Kasumi-1 (cell line): Measurements from ENCODE around the gene SLAMF1.
"Not testable (repeated sequence)": the region's sequence is repeated elsewhere in the genome, so short reads cannot be mapped to it uniquely, and the experiment has no call there.

Experiments
- DNase-seq, 2 experiments: peaks; one replicate each; lab custom pipeline; 2025; lab: John Stamatoyannopoulos, UW

SLAMF1 gene

DNA sequence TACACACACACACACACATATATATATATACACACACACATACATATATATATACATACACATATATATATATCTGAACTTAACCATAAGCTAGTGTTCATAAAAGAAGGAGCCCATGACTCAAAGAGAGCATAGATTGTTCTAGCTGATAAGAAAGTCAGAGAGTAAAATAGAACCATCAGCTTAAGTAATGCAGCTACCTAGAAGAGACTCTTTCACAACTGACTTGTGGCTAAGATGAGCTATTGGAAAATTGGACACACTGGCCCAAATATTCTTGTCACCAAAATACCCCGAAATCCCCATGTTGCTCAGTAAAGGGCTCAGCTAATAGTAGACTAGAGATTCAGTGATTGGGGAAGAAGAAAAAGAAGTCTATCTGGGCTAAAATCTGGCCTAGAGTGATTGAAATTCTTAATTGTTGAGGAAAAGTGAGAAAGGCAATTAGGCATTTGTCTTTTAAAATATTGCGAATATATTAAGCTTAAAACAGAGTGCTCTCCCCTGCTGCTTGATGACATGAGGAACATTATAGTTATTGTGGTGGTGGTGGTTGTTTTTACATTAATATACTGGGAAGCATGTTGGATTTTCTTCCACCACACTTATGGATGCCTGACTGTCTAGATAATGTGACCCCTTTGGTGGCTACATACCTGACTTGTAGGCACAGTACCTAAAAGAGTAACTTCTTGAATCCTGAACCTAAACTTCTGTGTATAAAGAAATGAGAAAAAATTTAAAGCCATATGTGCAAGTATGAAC, 6.3 kb downstream of the SLAMF1 start:
- DNase-seq, result no peak

DNA sequence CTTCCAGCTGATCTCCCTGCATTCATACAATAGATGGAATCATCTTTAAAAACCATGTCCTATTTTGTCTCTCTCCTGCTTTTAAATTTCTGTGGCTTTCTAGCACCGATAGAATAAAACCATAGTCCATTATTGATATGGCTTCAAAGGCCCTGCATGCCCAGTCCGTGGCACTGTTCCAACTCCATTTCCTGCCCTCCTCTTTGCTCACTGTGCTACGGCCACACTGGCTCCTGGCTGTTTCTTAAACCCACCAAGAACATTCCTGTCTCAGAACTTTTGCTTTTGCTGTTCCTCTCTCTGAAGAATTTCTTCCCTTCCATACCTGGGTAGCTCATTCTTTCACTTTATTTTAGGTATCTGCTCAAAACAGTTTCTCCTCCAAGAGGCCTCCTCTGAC, 7.2 kb downstream of the SLAMF1 start:
- no peak for DNase-seq

DNA sequence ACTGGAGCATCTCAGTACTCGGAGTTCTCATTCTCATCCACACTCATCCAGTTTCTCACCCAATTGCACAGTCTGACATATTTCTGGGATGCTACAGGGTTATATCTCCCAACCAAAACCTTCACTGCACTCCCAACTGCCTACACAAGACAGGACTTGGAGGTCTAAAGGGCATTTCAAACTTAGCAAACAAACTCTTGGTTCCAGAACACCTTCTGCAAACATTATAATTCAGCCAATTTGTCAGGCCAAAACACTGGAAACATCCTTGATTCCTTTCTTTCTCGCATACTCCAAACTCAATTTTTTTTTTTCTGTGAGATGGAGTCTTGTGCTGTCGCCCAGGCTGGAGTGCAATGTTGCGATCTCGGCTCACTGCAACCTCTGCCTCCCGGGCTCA, 7.9 kb downstream of the SLAMF1 start:
- DNase-seq, result peak; percentile 58 to 71

DNA sequence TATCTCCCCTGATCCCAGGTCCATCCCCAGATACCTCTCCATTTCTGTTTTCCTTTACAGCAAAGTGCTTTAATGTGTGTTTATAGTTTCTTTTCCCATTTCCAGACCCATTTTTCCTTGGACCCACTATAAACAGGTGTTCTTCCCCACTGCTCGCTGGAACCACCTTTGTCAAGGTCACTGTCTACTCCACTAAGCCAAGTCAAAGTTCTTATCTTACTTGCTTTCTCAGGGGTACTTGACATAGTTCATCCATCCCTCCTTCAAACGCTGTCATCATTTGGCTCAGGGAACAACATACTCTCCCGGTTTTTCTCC, 8.3 kb downstream of the SLAMF1 start:
- DNase-seq, result no peak

DNA sequence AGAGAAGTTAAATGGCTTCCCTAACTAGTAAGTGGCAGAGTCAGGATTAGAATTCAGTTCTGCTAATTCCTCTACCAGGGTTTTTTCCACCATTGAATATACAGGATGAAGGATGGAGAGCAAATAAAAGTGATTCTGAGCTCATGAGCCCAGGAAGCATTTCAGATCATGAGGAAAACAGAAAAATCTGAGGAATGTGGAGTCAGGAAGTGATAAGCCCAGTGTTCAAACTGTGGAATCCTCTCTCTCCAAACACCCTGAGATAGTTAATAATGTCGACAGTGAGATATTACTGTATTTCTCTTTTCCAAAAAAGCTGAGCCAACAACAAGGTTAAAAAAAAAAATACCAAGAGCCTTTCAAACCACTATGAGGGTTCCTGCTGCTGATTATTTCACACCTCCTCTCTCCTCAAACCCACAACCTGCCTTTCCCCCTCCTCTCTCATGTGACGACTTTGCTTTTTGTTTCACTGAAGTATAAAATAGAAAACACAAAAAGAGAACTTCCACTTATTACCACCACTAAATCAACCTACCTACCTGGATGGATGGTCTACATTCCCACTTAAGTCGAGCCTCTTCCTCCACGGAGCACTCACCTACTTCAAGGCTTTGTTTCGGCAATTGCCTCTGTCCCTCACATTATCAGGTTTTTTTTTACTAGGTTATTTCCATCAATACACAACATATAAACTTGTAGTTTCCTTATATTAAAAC, 8.9 kb downstream of the SLAMF1 start:
- no peak for DNase-seq

DNA sequence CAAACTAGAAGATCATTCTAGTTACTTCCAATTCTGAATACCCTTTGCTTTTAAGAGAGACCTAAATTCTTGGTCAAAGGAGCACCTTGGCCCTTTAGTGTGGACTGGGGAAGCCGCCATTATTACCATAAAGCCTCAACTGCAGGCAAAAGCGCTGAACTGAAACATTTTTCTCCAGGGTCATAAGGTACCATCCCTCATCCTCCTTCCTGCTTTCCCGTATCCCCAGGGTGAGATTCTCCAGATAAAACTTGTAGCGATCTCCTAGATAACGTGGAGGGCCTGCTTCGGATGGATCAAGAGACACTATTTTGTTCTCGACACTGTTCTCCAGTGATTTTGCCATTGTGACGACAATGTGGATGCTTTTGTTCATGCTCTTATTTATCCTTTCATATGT, 9.8 kb downstream of the SLAMF1 start:
- no peak for DNase-seq

DNA sequence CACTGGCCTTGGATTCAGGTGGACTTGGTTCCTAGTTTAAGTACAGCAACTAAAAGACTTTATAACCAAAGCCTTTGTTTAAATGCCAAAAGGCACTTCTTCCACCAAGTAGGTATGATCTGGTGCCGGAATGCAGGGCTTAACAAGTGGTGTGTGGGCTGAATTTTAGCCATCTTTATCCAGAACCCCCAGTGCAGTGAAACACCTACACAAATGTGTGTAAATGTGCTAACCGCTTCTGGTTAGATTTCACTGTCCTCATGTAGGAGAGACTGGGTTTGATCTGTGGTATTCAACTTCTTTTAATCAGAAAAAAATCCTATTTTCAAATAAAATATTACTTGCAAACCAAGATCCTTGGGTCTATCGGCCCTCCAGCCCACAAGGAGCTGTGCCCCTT, 10.3 kb downstream of the SLAMF1 start:
- DNase-seq, result no peak

DNA sequence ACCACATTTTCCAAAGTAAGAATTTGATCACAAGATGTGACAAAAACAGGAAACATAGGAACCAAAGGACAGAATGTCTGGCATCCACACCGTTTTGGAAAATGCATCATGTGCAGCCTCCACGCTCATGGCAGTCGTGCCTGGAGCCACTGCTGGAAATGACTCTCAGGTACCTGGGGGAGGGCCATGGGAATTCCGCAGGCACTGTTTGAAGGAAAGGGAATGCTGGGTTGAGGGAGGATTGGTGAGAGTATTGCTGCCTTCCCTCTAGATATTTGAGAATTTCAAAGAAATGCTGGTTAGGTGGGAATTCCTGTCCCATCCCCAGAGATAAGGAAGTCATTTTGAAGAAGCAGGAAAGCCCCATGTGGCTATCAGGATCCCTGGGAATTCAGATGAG, 10.8 kb downstream of the SLAMF1 start:
- no peak for DNase-seq

DNA sequence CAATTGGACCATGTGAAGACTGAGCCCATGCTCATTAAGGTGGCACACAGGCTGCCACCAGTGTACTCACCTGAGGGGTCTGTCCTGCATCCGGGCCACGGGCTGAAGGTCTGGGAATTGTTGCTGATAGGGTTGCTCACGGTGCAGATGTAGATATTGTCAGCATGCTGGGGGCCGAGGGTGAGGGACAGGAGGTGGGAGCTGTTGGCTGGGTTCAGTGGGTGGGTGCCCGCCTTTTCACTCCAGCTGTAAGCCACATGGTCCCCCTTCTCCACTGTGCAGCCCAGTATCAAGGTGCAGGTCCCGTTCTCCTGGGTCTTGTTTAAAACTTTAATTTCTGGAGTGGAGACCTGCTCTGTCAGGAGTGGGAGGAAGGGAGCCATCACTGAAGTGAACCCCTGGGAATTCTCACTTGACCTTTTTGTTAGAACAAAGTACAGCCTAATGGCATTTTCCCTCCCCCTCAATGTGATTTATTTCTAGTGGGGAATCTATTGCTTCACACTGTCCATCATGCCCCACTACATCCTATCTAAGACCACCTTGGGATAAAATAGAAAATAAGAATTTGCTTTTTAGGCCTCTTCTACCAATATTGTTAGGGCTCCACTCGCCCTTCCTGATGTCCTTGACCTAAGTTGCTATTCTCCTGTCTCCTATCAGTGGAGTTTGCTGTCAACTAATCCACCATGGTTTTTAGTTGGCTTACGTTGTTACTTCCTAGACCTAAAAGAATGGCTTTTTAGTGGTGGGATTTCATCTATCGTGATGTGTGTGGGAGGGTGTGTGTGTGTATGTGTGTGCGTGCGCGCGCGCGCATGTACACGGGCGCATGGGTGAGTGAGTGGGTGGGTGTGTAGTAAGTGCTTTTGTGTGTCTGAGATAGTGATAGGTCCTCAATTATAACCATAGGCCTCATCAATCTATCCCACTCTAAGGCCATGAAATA, 12.0 kb downstream of the SLAMF1 start:
- DNase-seq, result no peak

DNA sequence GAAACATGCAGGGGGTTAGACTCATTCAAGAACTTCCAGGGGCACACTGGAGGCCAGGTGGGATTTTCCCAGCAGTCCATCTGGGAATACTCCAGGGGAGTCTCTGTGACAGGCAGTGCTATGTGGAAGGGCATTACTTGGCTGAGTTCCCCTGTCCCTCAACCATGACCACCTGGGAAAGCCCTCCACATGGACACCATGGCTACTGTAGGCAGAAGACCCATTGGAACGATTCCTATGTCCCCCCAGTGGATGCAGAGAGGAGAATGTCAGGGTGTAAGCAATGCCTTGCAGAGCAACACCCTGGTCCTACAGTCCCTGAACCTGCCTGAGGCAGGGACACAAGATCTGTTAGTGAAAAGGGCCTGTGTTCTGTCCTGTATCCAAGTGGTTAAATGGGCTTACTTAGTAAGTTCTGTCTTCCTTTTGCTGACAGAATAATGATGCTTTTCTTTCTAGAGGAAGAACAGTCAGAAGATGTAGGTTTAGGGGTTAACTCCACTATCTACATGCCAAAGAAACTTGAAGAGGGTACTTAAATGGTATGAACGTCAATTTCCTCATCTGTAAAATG, 13.4 kb downstream of the SLAMF1 start:
- DNase-seq, result no peak

DNA sequence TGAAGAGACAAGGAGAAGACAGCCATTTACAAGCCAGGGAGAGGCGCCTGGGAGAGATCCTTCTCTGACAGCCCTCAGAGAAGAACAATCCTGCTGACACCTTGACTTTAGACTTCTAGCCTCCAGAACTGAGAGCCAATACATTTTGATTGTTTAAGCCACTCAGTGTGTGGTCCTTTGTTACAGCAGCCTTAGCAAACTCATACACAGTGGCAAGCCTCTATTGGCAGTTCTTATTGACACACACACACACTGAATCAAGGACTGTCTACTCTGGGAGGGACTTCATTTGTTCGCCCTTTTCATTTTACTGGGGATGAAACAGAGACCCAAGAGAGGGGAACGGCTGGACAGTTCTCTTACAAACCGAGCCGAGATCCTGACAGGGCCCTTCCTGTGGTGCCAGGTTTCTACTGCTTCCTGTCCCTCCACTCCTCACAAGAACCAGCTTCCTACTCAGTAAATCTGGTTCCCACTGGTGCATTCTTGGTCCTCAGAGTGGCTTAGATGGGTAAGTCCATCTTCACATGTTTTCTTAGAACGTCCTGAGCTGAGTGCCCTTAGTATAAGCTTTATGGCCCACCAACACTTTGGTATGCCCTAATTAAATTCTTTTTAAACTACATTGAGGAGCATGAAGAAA, 14.7 kb downstream of the SLAMF1 start:
- no peak for DNase-seq

DNA sequence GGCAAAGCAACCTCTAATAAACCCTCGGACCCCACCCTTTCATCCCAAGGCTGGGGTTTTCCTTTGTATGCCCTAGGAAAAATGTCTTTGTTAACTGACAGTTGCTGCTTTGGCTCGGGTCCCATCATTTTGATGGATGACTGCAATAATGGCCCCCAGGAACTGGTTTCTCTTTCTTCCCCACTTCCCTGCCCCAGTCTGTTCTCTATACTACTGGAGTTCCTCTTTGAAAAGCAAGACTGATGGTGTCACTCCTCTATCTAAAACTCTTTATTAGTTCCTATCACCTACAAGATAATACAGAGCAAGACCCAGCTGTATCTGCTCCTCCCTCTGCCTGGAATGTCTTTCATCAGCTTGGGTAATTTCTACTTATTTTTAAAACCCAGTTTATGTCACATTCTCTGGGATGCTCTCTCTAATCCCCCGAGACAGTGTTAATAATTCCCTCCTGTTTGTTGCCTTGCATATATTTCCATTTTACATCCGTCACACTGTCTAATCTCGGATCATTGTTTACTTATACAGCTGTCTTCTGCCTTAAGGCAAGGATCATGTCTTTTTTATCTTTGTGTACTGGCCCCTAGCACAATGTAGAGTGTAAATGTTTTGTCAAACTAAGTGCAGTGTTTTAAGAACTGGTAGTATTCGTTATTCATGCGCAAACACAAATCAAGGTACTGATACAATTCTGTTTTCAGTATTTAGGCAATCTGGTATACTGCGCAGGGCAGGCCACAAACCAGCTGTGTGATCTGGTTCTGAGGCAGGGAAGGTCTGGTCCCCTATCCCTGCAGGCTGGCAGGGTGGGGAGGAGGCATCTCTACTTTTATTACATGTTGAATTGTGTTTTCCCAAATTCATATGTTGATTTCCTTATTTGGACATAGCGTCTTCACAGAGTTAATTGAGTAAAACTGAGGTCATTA, 16.1 kb downstream of the SLAMF1 start:
- peak; percentile 14 to 18 for DNase-seq

DNA sequence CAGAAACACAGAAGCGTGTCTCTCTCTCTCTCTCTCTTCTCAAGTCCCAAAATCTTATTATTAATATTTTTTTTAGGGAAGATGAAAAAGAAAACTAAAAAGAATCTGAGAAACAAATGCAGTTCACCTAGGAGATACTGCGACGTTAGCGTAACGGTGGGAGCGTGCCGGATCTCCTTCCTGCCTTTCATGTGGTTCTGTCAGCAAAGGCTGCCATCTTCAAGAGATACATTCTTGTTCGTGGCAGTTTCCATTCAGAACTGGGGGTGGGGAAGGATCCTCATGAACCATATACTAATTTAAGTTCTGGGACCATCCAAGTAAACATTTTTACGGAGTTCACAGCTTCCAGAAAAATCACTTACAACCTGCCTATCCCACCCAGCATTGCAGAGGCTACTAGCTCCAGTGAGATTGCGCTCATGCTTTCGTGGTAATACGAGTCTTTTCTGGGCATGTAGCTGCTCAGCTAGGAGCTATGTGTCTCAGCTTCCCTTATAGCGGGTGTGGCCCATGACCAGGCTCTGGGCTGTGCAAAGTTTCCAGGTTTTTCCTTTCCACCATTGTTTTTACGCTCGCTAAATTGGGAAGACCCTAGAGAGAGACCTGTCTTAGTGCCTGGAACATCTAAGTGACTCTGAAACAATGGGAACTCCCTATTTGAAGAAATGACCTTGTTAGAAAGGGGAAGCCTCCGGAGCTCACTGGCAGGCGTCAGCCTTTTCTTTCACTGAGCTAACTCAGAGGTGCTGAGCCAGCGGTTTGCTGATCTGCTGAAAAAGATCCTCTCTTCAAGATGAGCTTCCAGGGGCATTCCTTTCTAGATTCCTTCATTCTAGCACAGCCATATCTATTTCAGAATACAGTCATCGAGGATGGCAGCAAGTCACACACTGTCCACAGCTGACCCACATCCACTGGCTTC, 17.3 kb downstream of the SLAMF1 start:
- DNase-seq, result no peak

DNA sequence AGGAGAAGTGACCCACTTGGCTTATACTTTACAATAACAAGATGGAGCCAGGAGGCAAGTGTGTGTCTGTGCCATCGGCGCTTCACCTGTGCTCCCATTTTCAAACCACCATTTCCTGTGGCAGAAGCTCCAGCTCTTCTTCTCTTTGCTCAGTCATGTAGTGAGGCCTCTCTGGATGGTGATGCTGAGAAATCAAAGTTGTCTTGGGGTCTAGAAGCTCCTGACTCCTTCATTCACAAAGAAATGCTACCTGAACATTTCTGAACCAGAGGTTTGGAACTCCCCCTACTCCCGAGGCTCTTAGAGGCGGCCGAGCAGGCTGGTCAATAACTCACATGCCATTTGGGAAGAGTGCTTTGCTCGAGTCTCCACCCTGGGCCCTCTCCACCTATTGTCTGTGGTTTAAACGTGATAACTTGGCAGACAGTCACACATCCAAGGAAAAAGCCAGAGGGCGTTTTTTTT, 18.0 kb downstream of the SLAMF1 start:
- no peak for DNase-seq

DNA sequence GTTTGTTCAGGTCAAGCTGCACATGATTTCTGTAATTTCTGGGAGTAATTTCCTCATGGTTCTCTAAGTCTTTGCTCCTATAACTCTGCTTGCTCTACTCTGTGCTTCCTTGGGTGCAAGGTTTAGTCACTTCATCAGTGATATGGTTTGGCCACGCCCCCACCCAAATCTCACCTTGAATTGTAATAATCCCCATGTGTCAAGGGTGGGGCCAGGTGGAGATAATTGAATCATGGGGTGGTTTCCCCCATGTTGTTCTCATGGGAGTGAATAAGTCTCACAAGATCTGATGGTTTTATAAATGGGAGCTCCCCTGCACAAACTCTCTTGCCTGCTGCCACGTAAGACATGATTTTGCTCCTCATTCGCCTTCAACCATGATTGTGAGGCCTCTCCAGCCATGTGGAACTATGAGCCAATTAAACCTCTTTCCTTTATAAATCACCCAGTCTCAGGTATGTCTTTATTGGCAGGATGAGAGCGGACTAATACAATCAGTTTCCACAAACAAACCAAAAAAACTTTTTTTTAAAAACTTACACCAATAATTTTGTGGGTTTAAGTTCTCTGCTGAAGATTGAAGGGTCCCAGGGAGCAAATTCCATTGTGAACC, 19.1 kb downstream of the SLAMF1 start:
- DNase-seq, result not testable (repeated sequence)

DNA sequence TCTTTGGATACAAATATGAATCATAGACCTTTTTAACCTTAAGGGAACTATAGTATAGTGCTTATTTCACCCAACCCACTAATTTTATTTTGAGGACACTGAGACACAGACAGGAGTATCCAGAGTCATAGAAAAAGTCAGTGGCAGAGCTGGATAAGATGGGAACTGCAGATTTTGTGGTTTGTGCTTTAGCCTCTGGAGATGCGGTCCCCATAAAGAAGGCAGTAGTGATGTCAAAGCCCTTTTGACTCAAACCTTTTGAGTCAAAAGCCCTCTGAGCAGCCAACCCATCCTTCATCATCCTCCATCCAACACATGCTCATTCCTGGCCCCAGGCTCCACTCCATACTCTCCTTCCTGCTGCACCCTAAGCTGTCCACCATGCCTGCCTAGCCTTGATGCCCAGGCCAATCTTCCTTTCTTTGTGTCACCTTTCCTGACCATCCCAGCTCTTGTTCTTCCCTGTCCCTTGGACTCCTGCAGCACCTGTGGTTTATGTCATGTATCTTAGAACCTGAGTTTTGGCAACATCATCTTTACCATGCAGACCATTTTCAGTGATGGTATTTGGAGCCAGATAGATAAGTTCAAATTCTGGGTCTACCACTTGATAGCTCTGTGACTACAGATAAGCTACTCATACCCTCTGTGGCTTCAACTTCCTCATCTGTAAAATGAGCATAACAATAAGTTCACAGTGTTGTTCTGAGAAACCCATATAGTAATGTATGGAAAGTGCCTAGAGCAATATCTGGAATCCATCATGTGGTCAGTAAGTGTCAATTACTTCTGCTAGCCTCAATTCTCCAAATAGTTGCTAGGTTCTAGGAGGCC, 20.1 kb downstream of the SLAMF1 start:
- DNase-seq, result peak; percentile 18 to 26

DNA sequence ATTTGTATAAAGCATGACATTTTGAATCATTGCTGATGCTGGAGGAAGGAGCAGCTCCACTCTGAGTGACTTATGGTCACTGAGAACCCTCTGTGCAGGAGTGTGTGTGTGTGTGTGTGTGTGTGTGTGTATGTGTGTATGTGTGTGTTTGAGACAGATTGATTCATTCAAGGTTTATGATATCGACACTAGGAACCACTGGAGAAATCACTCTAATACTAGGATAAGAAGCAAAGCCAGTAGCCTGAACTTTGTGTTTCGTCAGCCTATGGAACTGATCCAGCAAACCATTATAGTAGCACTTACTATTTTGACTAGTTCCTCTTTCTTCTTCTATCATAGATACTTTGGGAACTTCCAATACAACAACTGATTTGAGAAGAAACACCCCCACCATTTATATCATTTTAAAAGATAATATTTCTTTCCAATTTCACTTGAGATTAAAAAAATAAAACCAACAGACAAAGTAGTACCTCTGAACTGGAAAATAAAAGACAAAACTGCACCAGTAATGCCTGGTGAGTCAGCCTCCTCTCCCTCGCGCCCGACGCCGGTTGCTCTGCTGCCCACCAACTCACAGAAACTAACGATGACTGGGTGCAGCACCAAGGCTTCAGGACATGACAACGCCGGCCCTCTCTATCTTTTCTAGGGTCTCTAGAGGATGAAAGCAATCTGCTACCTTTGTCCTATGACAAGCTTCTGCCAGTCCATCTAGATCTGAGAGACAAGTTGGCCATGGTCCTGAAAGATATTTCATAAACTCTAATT, 20.9 kb downstream of the SLAMF1 start:
- peak; percentile 61 to 62 for DNase-seq
